GDM1 (cell line): ENCODE measurements around the gene ANKRD62.
"Not testable (repeated sequence)": the region's sequence is repeated elsewhere in the genome, so short reads cannot be mapped to it uniquely, and the experiment has no call there.

Experiments
- DNase-seq: peaks from one replicate; lab custom pipeline; 2025; lab: John Stamatoyannopoulos, UW

ANKRD62 gene

GRCh38 chr18:12099160-12099559, 5.5 kb downstream of the ANKRD62 start:
- no peak for DNase-seq

GRCh38 chr18:12101266-12101665, 7.6 kb downstream of the ANKRD62 start:
- DNase-seq = no peak

GRCh38 chr18:12102136-12102842, 8.6 kb downstream of the ANKRD62 start:
- DNase-seq = no peak

GRCh38 chr18:12106471-12106870, 12.8 kb downstream of the ANKRD62 start:
- no peak for DNase-seq

GRCh38 chr18:12109836-12110235, 16.2 kb downstream of the ANKRD62 start:
- no peak for DNase-seq

GRCh38 chr18:12113999-12114646, 20.5 kb downstream of the ANKRD62 start:
- no peak for DNase-seq

- no peak for DNase-seq
Measured at GRCh38 chr18:12119358-12119757, 25.7 kb downstream of the ANKRD62 start.

- no peak for DNase-seq
Measured at GRCh38 chr18:12121175-12122042, 27.8 kb downstream of the ANKRD62 start.

- DNase-seq = not testable (repeated sequence)
Measured at GRCh38 chr18:12122043-12122389, 28.4 kb downstream of the ANKRD62 start.

- DNase-seq = not testable (repeated sequence)
Measured at GRCh38 chr18:12127647-12128046, 34.0 kb downstream of the ANKRD62 start.

GRCh38 chr18:12138831-12139230, 45.2 kb downstream of the ANKRD62 start:
- not testable (repeated sequence) for DNase-seq

- DNase-seq = not testable (repeated sequence)
Measured at GRCh38 chr18:12140866-12141265, 47.2 kb downstream of the ANKRD62 start.

- not testable (repeated sequence) for DNase-seq
Measured at GRCh38 chr18:12141778-12142177, 48.1 kb downstream of the ANKRD62 start.

- not testable (repeated sequence) for DNase-seq
Measured at GRCh38 chr18:12149431-12149830, 55.8 kb downstream of the ANKRD62 start.

- DNase-seq = peak; percentile 45
Measured at GRCh38 chr18:12154361-12154760, 60.7 kb downstream of the ANKRD62 start.

- no peak for DNase-seq
Measured at GRCh38 chr18:12155996-12156395, 62.4 kb downstream of the ANKRD62 start.

GRCh38 chr18:12159446-12159845, 65.8 kb downstream of the ANKRD62 start:
- DNase-seq = no peak

- DNase-seq = no peak
Measured at GRCh38 chr18:12162786-12163185, 69.1 kb downstream of the ANKRD62 start.

GRCh38 chr18:12165038-12165768, 71.6 kb downstream of the ANKRD62 start:
- DNase-seq = no peak
